NCI-H2029 treated with DMSO at 0.1 percent for 48 hours (cell line): ENCODE measurements around the gene LBP.
"Not testable (repeated sequence)": the region's sequence is repeated elsewhere in the genome, so short reads cannot be mapped to it uniquely, and the experiment has no call there.

Experiments used
- DNase-seq: peaks from one replicate; lab custom pipeline; 2025; lab: John Stamatoyannopoulos, UW

Gene LBP

DNA sequence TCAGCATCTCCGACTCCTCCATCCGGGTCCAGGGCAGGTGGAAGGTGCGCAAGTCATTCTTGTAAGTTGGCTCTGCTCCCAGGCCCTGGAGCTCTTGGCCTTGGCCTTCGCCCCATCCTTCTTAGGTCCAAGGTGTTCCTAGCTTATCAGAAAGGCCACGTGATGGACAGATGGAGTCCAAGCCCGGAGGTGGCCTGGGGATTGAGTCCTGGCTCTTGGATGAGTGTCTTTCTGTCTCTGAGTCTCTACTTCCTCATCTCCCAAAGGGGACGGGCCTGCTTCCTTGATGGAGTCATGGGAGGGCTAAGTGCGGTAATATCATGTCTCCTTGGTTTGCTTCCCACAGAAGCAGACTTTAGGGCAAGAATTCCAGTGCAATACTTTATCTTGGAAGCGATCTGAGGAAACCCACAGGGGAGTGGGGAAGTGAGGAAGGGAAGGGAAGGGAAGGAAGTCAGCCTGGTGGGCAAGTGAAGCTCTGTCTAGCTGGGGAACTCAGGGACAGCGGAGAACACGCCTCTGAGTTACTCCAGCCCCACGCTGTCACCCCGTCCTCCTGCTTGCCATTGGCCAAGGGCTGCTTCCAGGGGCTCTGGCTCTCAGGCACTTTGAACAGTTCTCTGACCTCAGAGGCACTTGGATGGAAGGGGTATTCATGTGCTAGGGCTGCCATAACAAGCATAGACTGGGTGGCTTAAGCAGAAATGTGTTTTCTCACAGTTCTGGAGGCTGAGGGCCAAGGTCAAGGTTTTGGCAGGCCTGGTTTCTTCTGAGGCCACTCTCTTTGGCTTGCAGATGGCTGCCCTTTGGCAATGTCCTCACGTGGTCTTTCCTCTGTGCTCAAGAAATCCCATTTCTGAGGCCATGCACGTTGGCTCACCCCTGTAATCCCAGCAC lies 4.8 kb downstream of the LBP start:
- no peak for DNase-seq

DNA sequence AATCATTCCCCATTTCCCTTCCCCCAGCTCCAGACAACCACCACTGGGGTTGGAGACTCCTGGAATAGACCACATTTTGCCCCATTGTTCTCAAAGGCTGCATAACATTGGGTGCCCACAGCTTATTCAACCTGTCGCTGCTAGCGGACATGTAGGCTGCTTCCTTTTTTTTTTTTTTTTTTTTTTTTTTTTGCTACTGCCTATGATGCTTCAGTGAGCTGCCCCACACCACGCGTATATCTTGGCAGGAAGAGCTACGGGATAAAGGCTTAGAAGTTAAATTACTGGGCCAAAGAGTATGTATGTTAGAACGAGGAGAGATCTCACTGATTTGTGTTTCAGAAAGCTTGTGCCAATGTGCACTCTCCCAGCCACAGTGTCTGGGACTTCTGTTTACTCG lies 7.0 kb downstream of the LBP start:
- no peak for DNase-seq

DNA sequence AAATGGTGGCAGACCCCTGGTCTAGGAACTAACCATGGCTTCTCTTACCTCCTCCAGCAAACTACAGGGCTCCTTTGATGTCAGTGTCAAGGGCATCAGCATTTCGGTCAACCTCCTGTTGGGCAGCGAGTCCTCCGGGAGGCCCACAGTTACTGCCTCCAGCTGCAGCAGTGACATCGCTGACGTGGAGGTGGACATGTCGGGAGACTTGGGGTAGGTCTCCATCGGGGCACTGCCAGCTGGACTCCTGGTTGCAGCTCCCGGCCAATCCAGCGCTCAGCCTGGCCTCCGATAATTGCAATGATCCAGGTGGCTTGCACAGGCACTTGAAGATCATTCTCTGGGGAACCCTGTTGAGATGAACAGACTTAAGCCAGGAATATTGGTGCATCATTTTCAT lies 7.9 kb downstream of the LBP start:
- DNase-seq, result no peak

DNA sequence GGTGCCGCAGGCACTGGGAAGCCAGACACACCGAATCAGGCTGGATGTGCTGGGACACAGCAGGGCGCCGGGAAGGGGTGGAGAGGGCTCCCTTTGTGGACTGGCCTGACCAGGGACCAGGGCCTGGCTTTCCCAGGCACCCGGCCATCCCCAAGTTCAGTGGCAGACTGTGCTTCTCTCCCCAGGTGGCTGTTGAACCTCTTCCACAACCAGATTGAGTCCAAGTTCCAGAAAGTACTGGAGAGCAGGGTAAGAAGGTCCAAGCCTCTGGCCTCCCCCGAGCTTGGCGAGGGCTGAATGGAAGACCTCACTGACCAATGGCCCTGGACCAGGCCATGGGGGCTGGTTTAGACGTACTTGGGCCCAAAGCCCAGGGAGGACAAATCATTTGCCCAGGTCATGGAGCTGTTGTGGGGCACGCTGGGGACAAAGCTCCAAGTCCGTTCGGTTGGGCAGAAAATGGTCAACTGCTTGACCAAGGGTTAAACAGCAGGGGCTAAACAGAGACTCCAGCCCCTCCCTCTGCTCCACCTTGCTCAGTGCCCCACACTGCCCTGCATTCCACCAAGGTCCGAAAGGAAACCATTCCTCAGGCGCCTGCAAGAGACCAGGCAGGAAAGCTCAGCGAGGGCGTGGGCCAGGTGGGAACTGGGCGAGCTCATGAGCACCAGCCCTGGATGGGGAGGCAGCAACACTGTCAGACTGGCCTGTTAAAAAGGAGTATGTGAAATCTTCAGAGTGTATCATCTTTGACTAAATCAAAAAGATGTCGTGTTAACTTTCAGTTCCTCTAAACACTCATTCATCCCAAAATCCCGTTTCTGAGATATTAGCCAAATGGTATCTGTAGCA lies 9.1 kb downstream of the LBP start:
- DNase-seq, result no peak

DNA sequence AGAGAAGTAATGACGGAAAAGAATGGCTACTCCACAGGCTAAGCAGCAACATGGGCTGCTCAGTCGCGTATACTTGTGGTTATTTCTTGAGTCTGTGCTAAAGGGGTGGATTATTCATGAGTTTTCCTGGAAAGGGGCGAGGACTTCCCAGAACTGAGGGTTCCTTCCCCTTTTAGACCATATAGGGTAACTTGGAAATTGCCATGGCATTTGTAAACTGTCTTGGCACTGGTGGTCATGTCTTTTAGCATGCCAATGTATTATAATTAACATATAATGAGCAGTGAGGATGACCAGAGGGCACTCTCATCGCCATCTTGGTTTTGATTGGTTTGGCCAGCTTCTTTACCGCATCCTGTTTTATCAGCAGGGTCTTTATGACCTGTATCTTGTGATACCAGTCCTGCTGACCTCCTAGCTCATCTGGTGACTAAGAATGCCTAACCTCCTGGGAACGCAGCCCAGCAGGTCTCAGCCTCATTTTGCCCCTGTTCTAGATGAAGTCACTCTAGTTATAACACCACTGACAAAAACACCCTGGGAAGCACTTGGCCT lies 11.4 kb downstream of the LBP start:
- no peak for DNase-seq

DNA sequence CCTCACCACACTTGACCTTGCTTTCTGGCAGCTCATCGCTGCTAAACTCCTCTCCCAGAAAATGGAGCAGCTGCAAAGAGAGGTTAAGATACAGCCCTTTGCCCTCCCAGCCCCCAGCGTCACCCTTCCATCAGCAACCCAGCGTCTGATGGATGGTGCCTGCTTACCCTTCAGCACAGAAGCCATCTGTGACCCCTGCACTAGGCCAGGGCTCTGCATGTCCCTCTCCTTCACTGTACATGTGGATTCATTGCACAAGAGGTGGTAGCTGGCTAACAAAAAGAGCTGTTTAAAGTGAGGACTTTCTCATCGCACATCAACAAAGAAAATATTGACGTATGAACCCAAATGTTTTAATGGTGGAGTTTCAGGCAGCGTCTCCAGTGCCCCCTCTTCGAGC lies 12.3 kb downstream of the LBP start:
- DNase-seq, result no peak

DNA sequence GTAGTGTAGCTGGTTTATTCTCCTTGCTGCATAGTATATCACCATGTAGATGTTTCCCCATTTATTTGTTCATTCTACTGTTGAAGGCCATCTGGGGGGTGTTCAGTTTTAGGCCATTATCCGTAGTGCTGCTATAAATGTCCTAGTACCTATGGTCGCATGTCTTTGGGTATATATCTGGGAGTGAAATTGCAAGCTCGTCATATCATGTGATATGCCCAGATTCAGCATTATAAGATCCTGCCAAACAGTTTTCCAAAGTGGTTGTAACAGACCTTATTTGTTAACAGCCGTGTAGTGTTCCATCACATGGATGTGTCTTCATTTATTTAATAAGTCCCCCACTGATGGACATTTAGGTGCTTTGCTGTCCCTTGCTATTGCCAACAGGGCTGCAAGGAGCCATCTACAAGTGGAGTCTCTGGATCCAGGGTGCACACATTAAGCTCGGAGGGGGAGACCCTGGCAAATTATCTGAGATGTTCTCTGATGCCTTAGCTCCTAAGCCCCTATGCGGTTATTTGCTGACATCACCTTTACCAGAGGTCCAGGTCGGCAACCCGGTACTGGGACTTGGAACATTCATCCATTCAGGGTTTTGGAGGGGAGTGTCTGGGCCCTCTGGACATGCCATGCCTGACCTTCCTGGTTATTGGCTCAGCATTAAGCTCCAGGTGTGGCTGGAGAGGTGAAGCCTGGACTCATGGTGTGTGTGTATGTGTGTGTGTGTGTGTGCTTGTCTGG lies 16.9 kb downstream of the LBP start:
- DNase-seq, result no peak

DNA sequence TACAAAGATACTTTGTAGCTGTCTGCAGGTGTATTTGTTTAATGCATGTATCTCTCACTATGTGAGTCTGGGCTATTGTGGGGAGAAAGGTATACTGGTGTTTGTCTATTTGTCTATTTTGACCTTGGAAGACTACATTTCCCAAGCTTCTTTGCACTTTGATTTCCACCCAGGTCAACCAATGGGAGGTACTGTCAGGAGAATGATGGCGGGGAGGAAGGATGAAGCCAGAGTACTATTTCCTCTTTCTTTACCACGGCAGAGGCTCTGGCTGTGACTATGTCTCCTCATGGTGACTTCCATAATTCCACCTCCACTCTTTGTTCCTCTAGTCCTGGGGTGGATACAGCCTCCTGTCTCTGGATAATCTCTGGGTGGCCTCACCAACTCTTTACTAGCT lies 23.1 kb downstream of the LBP start:
- no peak for DNase-seq

DNA sequence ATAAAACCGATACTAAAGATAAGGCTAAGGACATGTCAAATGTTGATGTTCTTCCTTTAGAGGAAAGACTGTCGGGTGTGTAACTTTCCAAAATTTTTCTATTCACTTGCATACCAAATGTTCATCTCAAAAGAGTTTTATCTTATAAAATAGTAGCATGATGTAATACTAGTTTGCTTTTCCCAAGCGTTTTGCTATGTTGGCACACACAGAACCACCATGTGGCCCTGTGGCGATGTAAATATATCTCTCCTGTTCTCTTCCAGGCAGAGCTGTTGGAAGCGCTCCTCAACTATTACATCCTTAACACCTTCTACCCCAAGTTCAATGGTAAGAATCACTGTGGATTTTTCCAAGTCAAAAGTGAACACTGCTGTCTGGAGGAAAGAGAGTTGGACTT lies 26.5 kb downstream of the LBP start:
- DNase-seq, result no peak

DNA sequence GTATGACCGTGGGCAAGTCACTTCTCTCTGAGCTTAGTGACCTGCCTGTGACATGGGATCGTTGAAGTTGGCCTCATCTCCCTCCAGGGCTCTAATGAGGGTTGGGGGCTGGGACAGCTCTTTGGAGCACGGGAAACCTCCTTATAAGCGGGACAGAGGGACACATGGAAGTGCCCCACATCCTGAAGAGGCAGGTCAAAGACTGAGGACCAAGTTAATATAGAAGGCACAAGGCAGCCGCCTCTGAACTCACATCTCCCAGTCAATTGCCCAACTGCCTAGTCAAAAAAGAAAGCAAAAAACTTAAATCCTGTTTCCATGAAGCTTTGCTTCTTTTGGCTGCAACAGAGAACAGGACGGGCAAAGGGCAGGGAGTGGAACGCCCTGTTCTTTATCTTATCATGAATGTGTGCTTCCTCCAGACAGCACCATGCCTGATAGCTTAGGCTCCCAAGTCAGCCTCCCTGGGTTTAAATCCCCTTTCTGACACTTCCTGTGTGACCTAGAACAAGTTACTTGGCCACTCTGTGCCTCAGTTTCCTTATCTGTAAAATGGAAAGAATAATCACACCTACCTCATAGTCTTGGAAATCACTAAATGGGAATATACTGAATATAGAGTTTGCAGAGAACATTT lies 27.1 kb downstream of the LBP start:
- DNase-seq, result no peak

DNA sequence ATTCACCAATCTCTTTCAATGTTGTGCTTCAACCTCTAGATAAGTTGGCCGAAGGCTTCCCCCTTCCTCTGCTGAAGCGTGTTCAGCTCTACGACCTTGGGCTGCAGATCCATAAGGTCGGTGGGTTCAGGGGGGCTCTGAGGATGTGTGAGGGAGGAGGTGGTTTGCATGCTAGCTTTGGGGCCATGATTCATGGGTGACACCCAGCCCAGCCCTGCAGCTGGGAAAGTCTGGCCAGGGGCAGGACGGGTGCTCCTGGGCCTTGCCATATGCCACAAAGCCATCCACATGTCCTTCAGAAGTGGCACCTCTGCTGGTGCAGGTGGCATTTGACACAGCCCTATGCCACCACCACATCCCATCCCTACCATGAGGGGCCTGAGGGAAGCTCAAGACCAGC lies 27.6 kb downstream of the LBP start:
- no peak for DNase-seq

DNA sequence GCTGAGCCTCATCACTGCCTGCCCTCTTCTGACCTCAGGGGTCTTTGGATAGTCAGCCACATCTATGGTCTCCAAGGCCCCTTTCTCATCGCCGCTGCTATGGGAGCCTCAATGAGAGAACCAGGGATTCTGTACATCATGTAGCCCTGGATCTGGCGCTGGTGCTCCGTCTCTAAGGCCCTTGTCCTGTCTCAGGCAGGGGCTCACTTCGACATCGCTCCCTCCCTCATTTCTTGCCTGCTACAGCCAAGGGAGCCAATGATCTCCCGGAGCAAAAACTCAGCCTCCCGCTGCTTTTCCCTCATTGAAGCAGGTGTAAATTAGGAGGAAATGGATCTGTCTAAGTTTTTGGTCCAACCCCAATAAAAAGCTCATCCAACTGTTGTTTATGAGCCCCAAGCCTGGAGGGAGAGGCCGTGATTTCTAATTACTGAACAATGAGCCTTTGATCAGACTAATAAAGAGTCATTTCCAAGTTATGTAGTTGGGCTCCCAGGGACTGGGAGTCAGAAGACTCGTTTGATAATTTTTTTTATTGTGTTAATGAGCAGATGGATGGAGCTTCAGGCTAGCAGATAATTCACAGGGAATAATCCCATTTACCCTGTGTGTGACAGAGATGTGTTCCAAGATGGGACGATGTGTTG lies 30.9 kb downstream of the LBP start:
- no peak for DNase-seq

DNA sequence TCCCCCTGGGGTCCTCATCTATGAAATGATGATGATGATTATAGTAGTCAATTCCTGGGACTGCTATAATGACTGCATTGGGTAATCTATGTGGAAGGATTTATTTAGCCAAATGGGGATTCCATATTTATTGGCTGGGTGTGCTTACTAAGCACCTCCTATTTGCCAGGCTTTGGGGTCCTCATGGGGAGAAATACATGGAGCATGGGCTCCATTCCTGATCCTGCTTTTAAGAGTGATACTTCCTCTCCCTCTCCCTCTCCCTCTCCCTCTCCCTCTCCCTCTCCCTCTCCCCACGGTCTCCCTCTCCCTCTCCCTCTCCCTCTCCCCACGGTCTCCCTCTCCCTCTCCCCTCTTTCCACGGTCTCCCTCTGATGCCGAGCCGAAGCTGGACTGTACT lies 31.6 kb downstream of the LBP start:
- DNase-seq, result not testable (repeated sequence)

DNA sequence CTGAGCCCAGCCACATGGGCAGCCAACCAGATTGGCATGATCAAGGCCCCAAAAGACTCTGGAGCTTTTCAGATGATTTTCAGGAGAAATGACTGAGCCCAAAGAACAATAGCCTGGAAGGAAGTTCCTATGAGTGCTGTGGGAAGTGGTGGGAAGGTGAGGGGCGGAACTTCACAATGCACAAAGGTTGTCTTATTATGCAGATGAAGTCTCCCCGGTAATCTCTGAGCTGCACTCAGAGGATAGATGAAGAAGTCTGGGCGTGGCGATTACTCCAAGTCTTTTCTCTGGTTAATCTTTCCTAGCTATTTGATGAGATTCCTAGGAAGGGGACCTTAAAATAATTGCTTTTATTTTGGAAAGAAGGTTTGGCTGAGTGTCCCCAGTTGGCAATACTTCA lies 36.9 kb downstream of the LBP start:
- DNase-seq, result no peak

DNA sequence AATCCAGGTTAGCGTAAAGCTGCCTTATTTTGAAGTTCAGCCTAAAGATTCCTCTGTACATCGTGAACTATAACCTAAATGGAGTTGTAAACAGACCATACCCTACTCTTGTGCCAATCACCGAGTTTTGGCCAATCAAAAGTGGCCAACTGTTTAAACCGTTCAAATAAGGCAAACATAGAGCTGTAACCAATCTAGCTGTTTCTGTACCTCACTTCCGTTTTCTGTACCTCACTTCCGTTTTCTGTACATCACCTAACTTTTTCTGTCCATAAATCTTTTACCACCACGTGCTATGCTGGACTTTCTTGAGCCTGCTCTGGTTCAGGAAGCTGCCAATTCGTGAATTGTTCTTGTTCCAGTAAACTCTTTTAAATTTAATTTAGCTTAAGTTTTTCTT lies 39.7 kb downstream of the LBP start:
- DNase-seq, result no peak

DNA sequence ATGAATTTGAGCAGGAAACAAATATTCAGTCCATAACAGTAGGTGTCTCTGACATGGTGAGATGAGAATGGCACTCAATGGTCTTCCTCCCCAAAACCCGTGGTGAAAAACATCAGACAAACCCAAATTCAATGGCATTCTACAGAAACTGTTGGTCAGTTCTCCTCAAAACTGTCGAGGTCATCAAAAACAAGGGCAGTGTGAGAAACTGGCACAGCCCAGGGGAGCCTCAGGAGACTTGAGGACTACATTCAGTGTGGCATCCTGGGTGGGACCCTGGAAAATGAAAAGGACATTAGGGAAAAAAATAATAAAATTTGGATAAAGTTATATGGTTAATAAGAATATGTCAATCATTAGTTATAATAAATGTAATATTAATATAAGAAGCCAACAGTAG lies 40.6 kb downstream of the LBP start:
- DNase-seq, result no peak

DNA sequence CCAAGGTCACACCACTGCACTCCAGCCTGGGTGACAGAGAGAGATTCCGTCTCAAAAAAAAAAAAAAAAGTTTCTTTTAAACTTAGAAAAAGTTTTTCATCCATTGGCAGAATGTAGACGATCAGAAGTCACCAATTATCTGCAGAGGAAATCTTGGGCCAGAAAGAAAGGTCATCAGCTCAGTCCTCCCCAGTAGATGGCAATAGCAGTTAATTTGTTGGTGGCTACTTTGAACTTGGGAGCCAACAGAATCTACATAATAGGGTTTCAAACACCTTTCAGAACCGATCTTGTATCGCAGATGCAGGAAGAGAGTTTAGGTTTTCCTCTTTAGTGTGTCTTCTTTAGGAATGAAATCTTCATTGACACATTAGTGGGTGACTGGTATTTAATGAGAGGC lies 41.7 kb downstream of the LBP start:
- no peak for DNase-seq

DNA sequence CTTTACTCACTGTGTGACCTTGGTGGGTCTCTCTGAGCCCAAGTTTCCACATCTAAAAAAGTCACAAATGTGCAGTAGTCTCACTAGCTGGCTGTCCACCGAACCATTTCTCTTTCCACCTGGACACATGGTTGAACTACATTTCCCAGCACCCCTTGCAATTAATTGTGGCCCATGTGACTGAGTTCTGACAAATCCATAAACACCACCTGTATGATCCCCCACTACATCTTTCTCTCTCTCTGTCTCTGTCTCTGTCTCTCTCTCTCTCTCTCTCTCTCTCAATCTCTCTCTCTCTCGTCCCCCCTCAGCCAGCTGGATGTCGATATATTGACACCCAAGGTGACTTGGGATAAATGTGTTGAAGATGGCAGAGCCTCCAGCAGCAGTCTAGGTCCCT lies 46.1 kb downstream of the LBP start:
- DNase-seq, result no peak

DNA sequence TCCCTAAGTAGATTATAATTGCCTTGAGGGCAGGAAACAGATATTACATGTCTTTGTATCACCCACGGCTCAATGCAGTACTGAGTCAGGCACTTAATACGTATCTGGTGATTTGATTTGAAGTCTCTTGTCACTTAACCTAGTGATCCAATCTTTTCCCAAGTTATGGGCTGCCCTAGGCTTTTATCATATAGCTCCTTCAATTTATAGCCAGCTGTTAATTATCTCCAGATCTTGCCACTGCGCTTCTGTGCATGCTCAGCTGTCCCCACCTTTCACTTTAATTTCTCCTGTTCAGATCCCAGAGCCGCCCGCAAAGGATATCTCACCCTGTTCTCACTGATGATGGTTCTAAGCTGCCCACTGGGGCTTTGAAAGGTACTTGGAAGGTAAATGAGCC lies 47.0 kb downstream of the LBP start:
- DNase-seq, result no peak

DNA sequence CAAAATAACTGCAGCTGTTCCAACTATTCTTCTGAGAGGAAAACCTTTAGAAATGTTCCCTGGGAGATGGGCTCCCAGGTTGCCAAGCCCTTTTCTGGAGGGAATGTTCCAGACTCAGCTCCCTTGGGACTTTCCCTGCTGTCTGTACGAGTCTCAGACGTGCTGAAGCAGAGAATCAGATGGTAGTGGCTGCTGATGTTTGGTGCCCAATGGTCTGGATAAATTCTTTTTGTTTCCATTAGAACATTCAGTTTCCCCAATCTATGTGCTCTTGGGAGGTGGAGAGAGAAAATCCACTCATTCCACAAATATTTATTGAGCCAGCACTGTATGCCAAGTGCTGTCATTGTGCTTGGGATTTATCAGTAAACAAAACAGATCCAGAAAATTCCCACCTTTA lies 48.9 kb downstream of the LBP start:
- no peak for DNase-seq

DNA sequence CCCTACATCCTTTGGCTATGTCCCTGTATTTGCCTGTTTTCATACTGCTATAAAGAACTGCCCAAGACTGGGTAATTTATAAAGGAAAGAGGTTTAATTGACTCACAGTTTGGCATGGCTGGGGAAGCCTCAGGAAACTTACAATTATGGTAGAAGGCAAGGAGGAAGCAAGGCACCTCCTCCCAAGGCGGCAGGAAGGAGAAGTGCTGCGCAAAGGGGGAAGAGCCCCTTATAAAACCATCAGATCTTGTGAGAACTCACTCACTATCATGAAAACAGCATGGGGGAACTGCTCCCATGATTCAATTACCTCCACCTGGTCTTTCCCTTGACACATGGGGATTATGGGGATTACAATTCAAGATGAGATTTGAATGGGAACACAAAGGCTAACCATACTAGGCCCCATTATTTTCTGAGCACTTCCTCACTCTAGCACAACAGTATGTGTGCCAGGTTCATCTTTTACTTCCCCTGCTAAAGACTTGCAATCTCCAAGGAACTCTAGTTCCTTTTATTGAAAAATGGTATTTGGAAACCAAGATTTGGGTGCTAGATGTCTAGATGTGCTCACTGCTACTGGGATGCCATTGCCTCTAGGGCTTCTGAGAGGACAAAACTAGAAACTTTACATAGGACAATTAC lies 49.6 kb downstream of the LBP start:
- DNase-seq, result not testable (repeated sequence)
